Measurements from ENCODE around the gene TAF1. TPM values are rescaled to one million over a fixed set of nuclear protein-coding genes. Genes with fewer than 3 reads are reported as not detected.

Gene TAF1
- total and polyA plus RNA-seq, 2 experiments from 2014 or later: 6.7 to 26.9 TPM

GRCh38 chrX:71439420-71439819 lies 73.3 kb downstream of the TAF1 start:
- Mint-ChIP-seq H3K27me3 (ENCODE audit: insufficient read depth, low read depth, poor library complexity) (peaks cover 3% of the 10 kb centered on the region), H3K9me3 (no peaks in the 10 kb centered on the region), H3K36me3 (ENCODE audit: low read depth) (peaks cover 46% of the 10 kb centered on the region), H3K4me3 (no peak overlapping the region), H3K27ac (no peak overlapping the region), H3K4me1 (no peaks in the 10 kb centered on the region)
- Histone ChIP-seq H3K36me3 (ENCODE audit: insufficient read depth) (peaks cover 7% of the 10 kb centered on the region; the same call in 1 of the 2 replicates), H4K20me1 (replicated peaks; ENCODE audit: insufficient read depth) (no peaks in the 10 kb centered on the region), H3K79me2 (replicated peaks; ENCODE audit: insufficient read depth) (no peaks in the 10 kb centered on the region), H3K4me3 (no peak overlapping the region), H3K4me2 (no peak overlapping the region), H3K27me3 (ENCODE audit: insufficient read depth) (no peaks in the 10 kb centered on the region), H3K27ac (ENCODE audit: low read depth) (no peak overlapping the region), H3K9me2 (ENCODE audit: insufficient read depth) (no peaks in the 10 kb centered on the region), H3K4me1 (ENCODE audit: insufficient read depth) (no peaks in the 10 kb centered on the region), H3F3A (replicated peaks; ENCODE audit: low read depth) (no peaks in the 10 kb centered on the region), H2AFZ (no peak overlapping the region)
- DNase-seq (ENCODE audit: low spot score): no peak
- TF ChIP-seq ZNF114 (CRISPR knock-in tag; IDR thresholded peaks at IDR 0.05) (no peak), CTCF (conservative IDR thresholded peaks at IDR 0.05; ENCODE audit: low read depth in 2 of 2) (no peak), CREB1 (CRISPR knock-in tag; IDR thresholded peaks at IDR 0.05; ENCODE audit: low read depth) (no peak), POLR2AphosphoS5 (IDR thresholded peaks at IDR 0.05; ENCODE audit: low read depth) (no peak), JUNB (IDR thresholded peaks at IDR 0.05; ENCODE audit: unreplicated experiment) (no peak), REST (IDR thresholded peaks at IDR 0.05; ENCODE audit: unreplicated experiment) (no peak), ZNF331 (CRISPR knock-in tag; IDR thresholded peaks at IDR 0.05; ENCODE audit: low read depth) (no peak), ZNF462 (CRISPR knock-in tag; IDR thresholded peaks at IDR 0.05) (no peak)
- ATAC-seq: no peak
